NT2/D1 (cell line): ENCODE results near the gene SIAH3.

Source experiments
- DNase-seq: peaks from one replicate; pipeline ENCODE4 v3.0.0-alpha.2; 2011; ENCODE audit warnings: low read depth, low spot score
- H3K27me3 ChIP-seq: 2 replicates; pipeline ENCODE4 v1.6.0; 2011; ENCODE audit warnings: mild to moderate bottlenecking; ENCODE audit not compliant: insufficient read length, insufficient read depth
- H3K36me3 ChIP-seq: 2 replicates; pipeline ENCODE4 v1.6.1; 2011; ENCODE audit warnings: mild to moderate bottlenecking, low read length, mixed read lengths; ENCODE audit not compliant: insufficient read depth, insufficient read length
- H3K4me1 ChIP-seq: 2 replicates; pipeline ENCODE4 v1.5.1; 2011; ENCODE audit not compliant: insufficient read depth, insufficient read length
- H3K4me3 ChIP-seq: 2 replicates; pipeline ENCODE4 v1.5.1; 2011; ENCODE audit warnings: low read depth; ENCODE audit not compliant: insufficient read length
- H3K9ac ChIP-seq: 2 replicates; pipeline ENCODE4 v1.6.0; 2011; ENCODE audit warnings: low read depth; ENCODE audit not compliant: insufficient read length
- H3K9me3 ChIP-seq: 2 replicates; pipeline ENCODE4 v1.5.1; 2011; ENCODE audit warnings: mild to moderate bottlenecking, low read length; ENCODE audit not compliant: insufficient read depth
- SUZ12 ChIP-seq: IDR thresholded peaks from 2 replicates; pipeline ENCODE4 v1.6.1; 2011; ENCODE audit not compliant: insufficient read length, insufficient read depth; ENCODE audit errors: extremely low read depth
- YY1 ChIP-seq: IDR thresholded peaks from 2 replicates; pipeline ENCODE4 v1.6.1; 2011; ENCODE audit not compliant: insufficient read length, insufficient read depth
- ZNF274 ChIP-seq: IDR thresholded peaks from 2 replicates; pipeline ENCODE4 v1.6.1; 2011; ENCODE audit warnings: mild to moderate bottlenecking, low read depth, low read length

Gene SIAH3

DNA sequence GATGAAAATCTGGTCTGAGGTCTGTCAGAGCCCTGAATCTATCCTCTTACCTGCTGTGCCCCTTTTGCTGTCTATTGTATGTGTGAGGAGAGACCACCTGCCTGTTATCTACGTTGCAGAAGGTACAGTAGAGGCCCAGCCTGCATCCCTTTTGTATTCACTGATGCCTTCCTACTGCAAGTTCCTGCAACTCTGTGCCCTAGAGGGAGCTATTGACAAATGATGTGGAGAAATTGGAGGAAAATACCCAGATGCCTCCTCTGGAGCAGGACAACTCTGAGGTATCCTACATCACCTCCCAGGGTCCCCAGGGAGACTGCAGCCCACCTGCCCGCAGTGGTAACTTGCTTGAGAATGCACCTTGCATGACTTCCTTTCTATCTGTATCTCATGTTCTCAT is 33.7 kb downstream of the SIAH3 start:
- Histone ChIP-seq H3K4me3 (no peak overlapping the region), H3K36me3 (no peaks in the 10 kb centered on the region), H3K9me3 (peaks cover 6% of the 10 kb centered on the region; the same call in 1 of the 2 replicates), H3K4me1 (peaks cover 2% of the 10 kb centered on the region), H3K9ac (no peak overlapping the region), H3K27me3 (no peaks in the 10 kb centered on the region)
- DNase-seq = no peak
- TF ChIP-seq SUZ12 (no peak), ZNF274 (no peak), YY1 (no peak)

DNA sequence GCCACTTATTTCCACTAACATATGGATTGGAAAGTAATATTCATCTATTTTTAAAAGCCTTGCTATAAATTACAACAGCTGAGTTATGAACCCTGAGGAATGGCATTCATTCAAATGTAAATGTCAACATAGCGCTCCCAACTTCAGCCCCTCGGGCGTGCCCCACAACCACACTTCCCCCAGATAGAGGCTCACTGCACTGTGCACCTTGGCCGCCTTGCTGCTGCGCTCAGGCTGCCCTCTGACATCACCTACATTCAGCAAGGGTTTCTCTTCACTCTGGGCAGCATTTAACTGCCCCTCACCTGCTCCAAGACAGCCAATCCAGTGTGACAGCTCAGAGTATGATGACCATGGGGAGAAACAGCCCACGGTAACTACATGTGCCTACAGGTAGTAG is 35.1 kb downstream of the SIAH3 start:
- Histone ChIP-seq H3K36me3 (no peaks in the 10 kb centered on the region), H3K4me1 (peaks cover 2% of the 10 kb centered on the region), H3K9ac (no peak overlapping the region), H3K27me3 (no peaks in the 10 kb centered on the region), H3K9me3 (peaks cover 6% of the 10 kb centered on the region; the same call in 1 of the 2 replicates), H3K4me3 (no peak overlapping the region)
- no peak for TF ChIP-seq YY1
- TF ChIP-seq SUZ12 = no peak
- TF ChIP-seq ZNF274 = no peak
- no peak for DNase-seq

DNA sequence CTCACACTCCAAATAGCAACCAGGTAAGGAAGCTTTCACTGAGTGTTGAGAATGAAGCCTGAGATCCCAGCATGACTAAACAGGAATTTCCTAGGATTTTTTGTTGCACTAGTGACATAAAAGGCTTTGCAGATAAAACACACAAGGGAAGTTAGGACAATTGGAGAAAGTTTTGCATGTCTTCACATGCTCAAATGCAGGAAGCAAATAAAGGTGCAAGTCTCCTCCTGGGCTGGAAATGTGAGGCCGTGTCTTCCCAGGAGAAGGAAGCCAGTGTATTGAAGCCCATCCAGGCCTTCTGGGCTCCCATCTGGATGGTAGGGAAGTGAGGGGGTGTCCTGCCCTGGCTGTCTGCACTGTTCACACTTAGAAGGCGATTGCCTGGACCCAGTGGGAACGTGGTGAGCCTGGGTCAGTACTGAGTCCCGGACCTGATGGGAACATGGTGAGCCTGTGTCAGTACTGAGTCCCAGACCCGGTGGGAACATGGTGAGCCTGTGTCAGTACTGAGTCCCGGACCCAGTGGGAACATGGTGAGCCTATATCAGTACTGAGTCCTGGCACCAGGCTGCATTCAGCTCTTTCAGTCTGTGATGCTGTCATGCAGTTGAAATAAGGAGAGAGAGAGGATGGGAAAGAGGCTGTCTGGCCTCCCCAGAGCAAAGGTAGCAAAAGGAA is 38.7 kb downstream of the SIAH3 start:
- Histone ChIP-seq H3K9me3 (no peaks in the 10 kb centered on the region), H3K36me3 (no peaks in the 10 kb centered on the region), H3K27me3 (no peaks in the 10 kb centered on the region), H3K9ac (no peak overlapping the region), H3K4me3 (no peak overlapping the region), H3K4me1 (peaks cover 2% of the 10 kb centered on the region)
- no peak for DNase-seq
- no peak for TF ChIP-seq SUZ12
- TF ChIP-seq YY1 = no peak
- TF ChIP-seq ZNF274 = no peak

DNA sequence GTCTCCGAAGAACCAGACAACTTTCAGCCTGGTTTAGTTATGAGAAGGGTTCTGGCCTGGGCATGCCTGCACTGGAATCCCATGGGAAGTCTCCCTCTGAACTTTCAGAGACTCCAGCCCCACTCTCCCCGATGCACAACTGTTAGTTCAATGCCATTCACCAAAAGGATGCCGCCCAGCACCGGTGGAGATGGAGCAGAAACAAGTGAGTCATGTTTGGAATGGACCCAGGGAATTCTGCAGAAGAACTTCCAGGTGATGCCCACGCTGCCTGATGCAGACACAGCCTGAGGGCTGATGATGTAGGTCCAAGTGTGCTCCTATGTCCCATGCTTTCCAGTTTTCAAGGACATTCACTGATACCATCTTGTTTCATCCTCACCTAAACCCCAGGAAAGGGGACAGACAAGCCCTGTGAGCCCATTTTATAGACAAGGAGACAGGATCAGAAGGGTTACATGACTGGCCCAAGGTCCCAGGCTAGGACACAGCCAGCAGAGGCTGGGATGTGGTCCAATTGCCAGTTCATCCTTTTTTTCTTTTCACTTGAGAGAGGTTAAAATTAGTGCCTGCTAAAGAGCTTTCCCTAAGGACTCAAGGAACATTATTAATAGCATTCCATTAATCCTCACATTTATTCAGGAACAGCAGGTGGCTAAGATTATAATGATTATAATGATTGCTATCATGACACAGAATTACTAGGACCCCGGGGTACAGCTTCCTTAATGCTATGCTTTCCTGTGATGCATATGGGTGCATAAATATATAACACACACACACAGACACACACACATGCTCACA is 39.5 kb downstream of the SIAH3 start:
- DNase-seq = no peak

DNA sequence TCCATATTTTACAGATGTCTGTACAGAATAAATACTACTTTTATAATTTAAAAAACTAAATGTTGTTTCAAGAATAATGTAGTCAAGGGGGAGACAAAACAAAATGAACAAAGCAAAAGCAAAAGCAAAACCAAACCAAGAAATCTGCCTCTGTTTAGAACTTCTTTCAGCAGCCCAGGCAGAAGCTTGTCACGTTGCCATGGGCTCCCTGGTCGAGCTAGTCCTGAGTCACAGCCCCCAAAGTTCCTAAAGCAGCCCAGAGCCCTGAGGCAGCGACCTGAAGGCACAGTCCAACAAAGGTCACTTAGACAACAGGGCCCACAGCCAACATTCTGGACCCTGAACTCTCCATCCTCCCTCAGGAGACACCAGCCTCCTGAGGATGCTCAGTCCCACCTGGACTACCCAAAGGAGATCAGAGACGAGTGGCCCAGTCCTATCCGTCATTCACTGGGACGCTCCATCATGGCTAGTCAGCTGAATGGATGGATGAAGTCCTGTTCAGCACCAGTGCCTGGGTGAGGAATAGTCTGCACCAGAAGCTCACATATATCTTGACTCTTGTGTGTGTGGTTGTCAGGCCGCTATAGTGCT is 41.7 kb downstream of the SIAH3 start:
- DNase-seq = no peak
- TF ChIP-seq YY1 (no peak), ZNF274 (no peak), SUZ12 (no peak)
- Histone ChIP-seq H3K27me3 (no peaks in the 10 kb centered on the region), H3K9ac (no peak overlapping the region), H3K9me3 (no peaks in the 10 kb centered on the region), H3K4me1 (no peaks in the 10 kb centered on the region), H3K36me3 (no peaks in the 10 kb centered on the region), H3K4me3 (no peak overlapping the region)

More for the DNA sequence above, 39.5 kb downstream of the SIAH3 start:
- H3K9me3 ChIP-seq = no peaks in the 10 kb centered on the region
- peaks cover 2% of the 10 kb centered on the region for H3K4me1 ChIP-seq
- no peaks in the 10 kb centered on the region for H3K27me3 ChIP-seq
- TF ChIP-seq SUZ12 (no peak), YY1 (no peak), ZNF274 (no peak)
- no peak overlapping the region for H3K4me3 ChIP-seq
- no peak overlapping the region for H3K9ac ChIP-seq
- no peaks in the 10 kb centered on the region for H3K36me3 ChIP-seq

DNA sequence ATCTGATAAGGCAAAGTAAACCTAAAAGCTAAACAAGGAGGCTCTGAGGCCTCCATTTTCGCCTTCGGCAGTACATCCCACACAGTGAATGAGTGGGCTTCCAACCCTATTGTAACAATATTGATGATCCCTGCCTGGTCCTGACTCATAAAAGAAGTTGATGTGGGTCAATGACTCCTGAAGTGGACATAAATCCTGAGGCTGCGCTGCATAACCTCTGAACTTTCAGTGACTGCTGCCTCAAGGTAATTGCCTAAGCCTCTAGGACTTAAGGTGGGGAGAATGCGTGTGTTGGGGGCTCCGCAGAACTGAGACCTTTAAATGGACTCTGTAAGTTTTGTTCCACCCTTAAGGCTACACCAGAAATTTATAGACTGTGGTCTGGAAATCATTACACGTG is 42.6 kb downstream of the SIAH3 start:
- Histone ChIP-seq H3K4me1 (no peaks in the 10 kb centered on the region), H3K9ac (no peak overlapping the region), H3K4me3 (no peak overlapping the region), H3K36me3 (no peaks in the 10 kb centered on the region), H3K27me3 (no peaks in the 10 kb centered on the region), H3K9me3 (no peaks in the 10 kb centered on the region)
- DNase-seq = no peak
- TF ChIP-seq ZNF274 (no peak), YY1 (no peak), SUZ12 (no peak)
